IMR-90 (cell line): ENCODE data around the gene MYO5A. TPM values are rescaled to one million over a fixed set of nuclear protein-coding genes. Genes with fewer than 3 reads are reported as not detected.

Experiments used
- ATAC-seq: fragments of 200-7000 bp; cut with Tn5 transposase; 2 replicates; pipeline ENCODE4 v1.9.1; 2020; ENCODE audit warnings: low read depth, mild to moderate bottlenecking, moderate library complexity
- BruUV-seq: library from RNA; stranded (reverse); fragments of 400-500 nt; replicated peaks from 2 replicates; lab custom pipeline; 2021; lab: Mats Ljungman, UMichigan
- CTCF ChIA-PET: fragments of 300-600 bp; formaldehyde crosslinking; extraction: SDS; loops from one replicate; lab custom pipeline; 2021; ENCODE audit warnings: antibody characterized with exemption; lab: Yijun Ruan, JAX
- POLR2A ChIA-PET: fragments of 300-600 bp; sonication (Branson Sonifier 250); formaldehyde crosslinking; loops from one replicate; lab custom pipeline; 2022; ENCODE audit warnings: antibody characterized with exemption; ENCODE audit not compliant: unreplicated experiment; lab: Charles Lee
- DNase-seq: peaks from one replicate; pipeline ENCODE4 v3.0.0; 2013
- H2AFZ ChIP-seq: replicated peaks from 2 replicates; pipeline ENCODE3; 2013; ENCODE audit warnings: low read length, mild to moderate bottlenecking; ENCODE audit not compliant: poor library complexity
- H2AK5ac ChIP-seq: 2 replicates; pipeline ENCODE4 v1.6.1; 2013; ENCODE audit warnings: low read depth, low read length, inconsistent platforms
- H2AK9ac ChIP-seq: replicated peaks from 2 replicates; pipeline ENCODE3; 2013; ENCODE audit warnings: mild to moderate bottlenecking, low read depth, low read length, moderate library complexity; ENCODE audit not compliant: poor library complexity
- H2BK120ac ChIP-seq: 2 replicates; pipeline ENCODE4 v1.6.1; 2013; ENCODE audit warnings: low read depth, low read length, inconsistent platforms
- H2BK15ac ChIP-seq: 3 replicates; pipeline ENCODE4 v1.6.1; 2013; ENCODE audit warnings: low read depth, low read length, inconsistent platforms
- H2BK20ac ChIP-seq: 2 replicates; pipeline ENCODE4 v1.6.1; 2013; ENCODE audit warnings: low read depth, mild to moderate bottlenecking, inconsistent platforms, low read length, moderate library complexity
- H2BK5ac ChIP-seq: 2 replicates; pipeline ENCODE4 v1.6.1; 2013; ENCODE audit warnings: mild to moderate bottlenecking, low read depth, low read length, inconsistent platforms; ENCODE audit not compliant: poor library complexity, severe bottlenecking
- H3K14ac ChIP-seq: replicated peaks from 2 replicates; pipeline ENCODE4 v1.6.1; 2013; ENCODE audit warnings: low read depth, low read length, inconsistent platforms
- H3K18ac ChIP-seq: 2 replicates; pipeline ENCODE4 v1.6.1; 2013; ENCODE audit warnings: low read depth, low read length, control low read depth
- H3K23ac ChIP-seq: 2 replicates; pipeline ENCODE4 v1.6.1; 2013; ENCODE audit warnings: low read depth, low read length, inconsistent platforms
- H3K27ac ChIP-seq: 2 replicates; pipeline ENCODE4 v1.5.1; 2013; ENCODE audit warnings: mild to moderate bottlenecking, control low read depth, low read length; ENCODE audit not compliant: insufficient read depth
- H3K27me3 ChIP-seq: 2 replicates; pipeline ENCODE4 v1.6.1; 2013; ENCODE audit warnings: low read length; ENCODE audit not compliant: control insufficient read depth, insufficient read depth
- H3K36me3 ChIP-seq: 2 replicates; pipeline ENCODE4 v1.6.1; 2013; ENCODE audit warnings: low read length, mixed read lengths; ENCODE audit not compliant: control insufficient read depth, insufficient read depth
- H3K4ac ChIP-seq: 2 replicates; pipeline ENCODE4 v1.6.1; 2013; ENCODE audit warnings: low read depth, low read length, inconsistent platforms
- H3K4me1 ChIP-seq: 2 replicates; pipeline ENCODE4 v1.6.1; 2013; ENCODE audit warnings: low read length, mixed read lengths; ENCODE audit not compliant: control insufficient read depth, insufficient read depth
- H3K4me2 ChIP-seq: 2 replicates; pipeline ENCODE4 v1.6.1; 2013; ENCODE audit warnings: low read depth, mild to moderate bottlenecking, control low read depth, low read length, moderate library complexity
- H3K4me3 ChIP-seq: 2 replicates; pipeline ENCODE4 v1.5.1; 2013; ENCODE audit warnings: low read depth, mild to moderate bottlenecking, control low read depth, low read length, moderate library complexity; ENCODE audit not compliant: insufficient read depth
- H3K56ac ChIP-seq: 2 replicates; pipeline ENCODE4 v1.6.1; 2013; ENCODE audit warnings: low read length, inconsistent platforms; ENCODE audit not compliant: insufficient read depth; ENCODE audit errors: extremely low read depth
- H3K79me1 ChIP-seq, 2 experiments: 2 replicates each; pipeline ENCODE4 v1.6.1; 2013; ENCODE audit warnings: low read length in 2 of 2, inconsistent platforms in 1 of 2, low read depth in 1 of 2
- H3K9ac ChIP-seq: 2 replicates; pipeline ENCODE4 v1.6.1; 2013; ENCODE audit warnings: low read depth, low read length, control low read depth
- H3K9me1 ChIP-seq: 2 replicates; pipeline ENCODE4 v1.6.1; 2013; ENCODE audit warnings: low read length, inconsistent platforms; ENCODE audit not compliant: insufficient read depth
- H3K9me3 ChIP-seq: 2 replicates; pipeline ENCODE4 v1.6.1; 2013; ENCODE audit warnings: low read length; ENCODE audit not compliant: control insufficient read depth, insufficient read depth
- H4K20me1 ChIP-seq: 2 replicates; pipeline ENCODE4 v1.6.1; 2013; ENCODE audit warnings: low read length, inconsistent platforms; ENCODE audit not compliant: insufficient read depth
- H4K5ac ChIP-seq: 2 replicates; pipeline ENCODE4 v1.6.1; 2013; ENCODE audit warnings: mild to moderate bottlenecking, low read depth, low read length, control low read depth
- H4K8ac ChIP-seq, 2 experiments: 2 replicates each; pipeline ENCODE4 v1.6.1; 2013; ENCODE audit warnings: low read depth in 2 of 2, low read length in 2 of 2, control low read depth in 1 of 2, inconsistent platforms in 1 of 2
- H4K91ac ChIP-seq: 2 replicates; pipeline ENCODE4 v1.6.1; 2013; ENCODE audit warnings: low read depth, low read length, inconsistent platforms; ENCODE audit not compliant: insufficient read depth
- CHD1 ChIP-seq: IDR thresholded peaks from 2 replicates; pipeline ENCODE4 v1.6.1; 2012; ENCODE audit warnings: low read depth, low read length, improper control_type of control experiment
- NFE2L2 ChIP-seq: fragments of 150-350 bp; IDR thresholded peaks from 2 replicates; pipeline ENCODE4 v1.6.1; 2016; ENCODE audit warnings: low read depth, mild to moderate bottlenecking, low read length
- RAD21 ChIP-seq: IDR thresholded peaks from 2 replicates; pipeline ENCODE4 v1.6.1; 2012; ENCODE audit warnings: low read length, improper control_type of control experiment
- SMC3 ChIP-seq: fragments of 150-350 bp; IDR thresholded peaks from 2 replicates; pipeline ENCODE4 v1.6.1; 2016; ENCODE audit warnings: low read depth, mild to moderate bottlenecking, antibody characterized with exemption, low read length, moderate library complexity
- WGBS, 2 experiments: methylation state at CpG; one replicate each; pipeline versions ENCODE4 v1.1.5 to v1.1.7; 2013; ENCODE audit warnings: missing lambda C conversion rate in 2 of 2; ENCODE audit not compliant: insufficient read length in 1 of 2; ENCODE audit errors: extremely low coverage in 2 of 2; 5-methylcytosine and 5-hydroxymethylcytosine counted together
- dilution Hi-C: fragments of 300-500 bp; cut with HindIII; formaldehyde crosslinking; loops from one replicate; pipeline ENCODE4 v1.14.3; 2018; ENCODE audit warnings: low sequenced_read_pairs; ENCODE audit not compliant: unreplicated experiment
- in situ Hi-C: fragments of 300-500 bp; cut with MboI; formaldehyde crosslinking; loops from 3 replicates; pipeline ENCODE4 v1.14.3; 2019; ENCODE audit warnings: low sequenced_read_pairs, inconsistent platforms, mixed read lengths
- intact Hi-C: fragments of 100-400 bp; cut with micrococcal nuclease; formaldehyde crosslinking; loops from 2 replicates; pipeline ENCODE4 v1.10.0; 2022
- polyA plus RNA-seq, 3 experiments: library from polyadenylated mRNA; depleted of rRNA; stranded (reverse); fragments of >200 nt; gene quantifications; 2 replicates each; pipeline ENCODE4 v1.2.3, GENCODE V29; 2012; ENCODE audit warnings: low replicate concordance in 1 of 3
- total RNA-seq: library from RNA; depleted of rRNA; stranded (reverse); fragments of >200 nt; gene quantifications from 2 replicates; pipeline ENCODE4 v1.2.3, GENCODE V29; 2012

MYO5A gene
- total and polyA plus RNA-seq, 2 of the 4 experiments (the other 2 are of a cell fraction) = 19.4 to 69.2 TPM

GRCh38 chr15:52329150-52329549 is 199.5 kb downstream of the MYO5A start:
- no peak overlapping the region for H4K8ac ChIP-seq
- H3K27me3 ChIP-seq = no peaks in the 10 kb centered on the region
- no peak overlapping the region for H2AK9ac ChIP-seq
- ChIA-PET POLR2A (no interaction called here), CTCF (interaction anchor here (0.6 kb wide), 1 partner anchor 300 kb away, joined by 3 read pairs; no protein-coding TSS in a partner anchor)
- H3K4me2 ChIP-seq = no peak overlapping the region
- H3K23ac ChIP-seq = no peak overlapping the region
- H3K4ac ChIP-seq = no peak overlapping the region
- H3K36me3 ChIP-seq = peaks cover 4% of the 10 kb centered on the region
- H3K9ac ChIP-seq = no peak overlapping the region
- no peak overlapping the region for H3K27ac ChIP-seq
- H2AFZ ChIP-seq = no peak overlapping the region
- H4K91ac ChIP-seq = no peak overlapping the region
- H3K56ac ChIP-seq = no peak overlapping the region
- intact Hi-C loops (no loop called here), dilution Hi-C loops (no loop called here), in situ Hi-C loops (no loop called here)
- no peak overlapping the region for H4K5ac ChIP-seq
- no peak for DNase-seq
- TF ChIP-seq NFE2L2 (no peak), RAD21 (no peak), CHD1 (no peak), SMC3 (no peak)
- no peak overlapping the region for H3K18ac ChIP-seq
- no peak overlapping the region for H3K4me3 ChIP-seq
- 0 out of 2 replicates have a peak, but pooled peaks cover 3% of the 10 kb centered on the region for H3K9me1 ChIP-seq
- no peak overlapping the region for H2BK120ac ChIP-seq
- H2BK20ac ChIP-seq = no peak overlapping the region
- no peak overlapping the region for H2BK15ac ChIP-seq
- no peak for ATAC-seq
- H2BK5ac ChIP-seq = no peak overlapping the region
- WGBS, 2 experiments = no CpG with 5 or more reads among the region's 2 CpGs
- BruUV-seq = no TSS peak
- H3K4me1 ChIP-seq = peaks cover under 1% of the 10 kb centered on the region; the same call in 1 of the 2 replicates
- H2AK5ac ChIP-seq = no peak overlapping the region
- no peak overlapping the region for H3K14ac ChIP-seq
- no peaks in the 10 kb centered on the region for H4K20me1 ChIP-seq
- no peaks in the 10 kb centered on the region for H3K9me3 ChIP-seq
- no peaks in the 10 kb centered on the region for H3K79me1 ChIP-seq
